ENCODE results near the gene MBNL2.
A peak's percentile ranks its signal among the peaks of the same experiment; 100 is the strongest.

The MBNL2 gene

DNA sequence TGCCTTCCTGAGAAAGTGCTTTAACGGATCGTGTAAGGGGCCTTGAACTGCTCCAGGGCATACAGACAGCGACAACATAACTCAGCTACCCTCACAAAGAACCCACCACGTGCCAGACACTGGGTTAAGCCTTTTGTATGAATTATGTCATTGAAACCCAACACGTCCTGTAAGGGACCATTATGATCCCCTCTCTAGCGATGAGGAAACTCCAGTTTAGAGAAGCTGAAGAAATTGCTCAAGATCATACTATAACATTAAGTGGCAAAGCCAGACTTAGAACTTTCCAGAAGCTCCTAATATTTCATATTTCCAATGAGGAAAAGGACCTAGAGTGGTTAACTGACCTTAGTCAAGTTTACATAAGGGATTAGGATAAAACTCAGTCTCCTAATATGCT, 154.8 kb downstream of the MBNL2 start:
- FAIRE-seq (no peak), DNase-seq (ENCODE audit: insufficient read length, low spot score) (no peak)
- TF ChIP-seq POLR2A (IDR thresholded peaks at IDR 0.05; ENCODE audit: low read depth, low read length): no peak

DNA sequence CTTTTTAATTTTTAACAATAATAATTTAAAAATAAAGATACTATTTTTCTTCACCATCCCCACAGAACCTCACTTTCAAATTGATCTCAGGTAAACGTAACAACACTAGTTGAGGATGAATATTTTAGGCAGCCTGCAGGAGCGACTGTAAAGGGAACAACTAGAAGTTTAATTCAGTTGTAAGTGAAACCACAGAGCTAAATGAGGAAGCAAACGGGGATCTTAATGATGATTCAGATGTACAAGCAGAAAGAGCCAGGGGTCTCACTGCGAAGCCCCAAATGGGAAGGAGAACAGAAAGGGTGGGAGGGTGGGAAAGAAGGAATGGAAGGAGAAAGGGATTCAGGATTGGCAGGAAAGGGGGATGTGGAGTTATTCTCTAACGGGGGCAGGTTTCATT, 157.3 kb downstream of the MBNL2 start:
- TF ChIP-seq POLR2A (IDR thresholded peaks at IDR 0.05; ENCODE audit: low read depth, low read length): no peak
- FAIRE-seq: no peak
- no peak for DNase-seq (ENCODE audit: insufficient read length, low spot score)

DNA sequence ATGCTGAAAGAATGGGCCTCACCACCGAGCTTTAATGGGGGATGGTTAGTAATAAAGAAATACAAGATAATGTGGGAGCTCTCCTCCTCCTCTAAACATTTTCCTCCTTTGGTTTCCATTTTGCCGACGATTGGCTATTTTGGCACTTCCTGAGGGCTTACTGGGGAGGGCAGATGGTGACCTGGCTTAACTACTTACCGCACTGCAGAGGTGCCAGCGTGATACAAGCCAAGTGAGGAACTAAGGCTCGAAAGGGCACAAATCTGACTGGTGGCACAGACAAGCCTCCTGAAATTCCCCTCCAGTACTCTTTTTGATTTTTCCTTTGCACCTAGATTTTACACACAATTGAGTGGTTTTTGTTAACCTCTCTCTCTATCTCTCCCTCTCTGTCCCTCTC, 158.6 kb downstream of the MBNL2 start:
- TF ChIP-seq POLR2A (IDR thresholded peaks at IDR 0.05; ENCODE audit: low read depth, low read length): no peak
- no peak for DNase-seq (ENCODE audit: insufficient read length, low spot score)
- FAIRE-seq: no peak

DNA sequence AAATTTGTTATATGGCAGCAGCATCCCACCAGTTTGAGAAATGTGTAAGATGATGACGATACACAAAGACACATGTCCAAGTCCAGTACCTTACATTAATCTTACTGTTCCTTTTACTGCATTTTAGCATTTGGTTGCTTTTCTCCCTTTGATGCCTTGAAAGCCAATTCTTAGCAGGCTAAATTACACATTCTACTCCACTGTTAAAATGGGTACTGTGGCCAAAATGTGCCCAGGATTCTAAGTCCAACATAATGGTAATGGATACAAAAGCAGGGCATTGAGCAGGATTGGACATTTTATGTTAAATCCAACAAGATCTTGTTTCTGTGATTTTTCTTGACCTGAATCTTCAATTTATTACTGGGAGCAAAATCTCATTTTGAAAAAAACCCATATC, 159.1 kb downstream of the MBNL2 start:
- no peak for DNase-seq (ENCODE audit: insufficient read length, low spot score)
- no peak for FAIRE-seq
- no peak for TF ChIP-seq POLR2A (IDR thresholded peaks at IDR 0.05; ENCODE audit: low read depth, low read length)

DNA sequence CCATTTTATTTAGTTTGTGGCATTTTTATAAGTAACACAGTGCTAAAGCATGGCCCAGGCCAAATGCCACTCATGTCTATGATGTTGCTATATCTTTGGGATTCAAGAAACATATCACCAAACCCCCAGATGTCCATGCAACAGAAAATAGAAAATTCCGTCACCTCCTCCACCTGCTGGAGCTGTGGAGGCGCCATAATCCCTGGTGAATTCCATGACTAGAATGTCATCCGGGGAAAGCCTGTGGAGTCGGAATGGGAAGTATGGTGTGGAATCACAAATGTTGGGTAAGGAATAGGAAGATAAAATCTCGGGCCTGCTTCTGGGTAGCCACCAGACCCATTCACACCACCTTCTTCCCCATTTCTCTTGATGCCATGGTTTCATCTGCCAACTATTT, 160.1 kb downstream of the MBNL2 start:
- FAIRE-seq (no peak), DNase-seq (ENCODE audit: insufficient read length, low spot score) (no peak)
- no peak for TF ChIP-seq POLR2A (IDR thresholded peaks at IDR 0.05; ENCODE audit: low read depth, low read length)

DNA sequence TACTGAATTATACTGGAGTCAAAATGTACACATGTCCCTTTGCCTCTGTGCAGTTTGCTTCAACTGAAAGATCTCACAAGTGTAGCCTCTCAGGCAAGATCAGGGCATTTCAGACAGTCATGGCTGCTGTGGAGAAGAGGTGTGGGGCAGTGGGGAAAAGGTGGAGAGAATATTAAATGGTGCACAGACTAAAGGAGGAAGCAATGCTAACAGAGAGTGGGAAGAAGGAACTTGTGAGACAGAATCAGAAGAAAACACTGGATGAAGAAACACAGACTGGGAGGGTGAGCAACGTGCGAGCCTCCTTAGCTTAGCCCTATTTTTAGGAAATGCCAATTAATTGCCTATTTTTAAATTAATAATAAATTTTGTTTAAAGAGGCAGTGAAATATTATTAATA, 162.2 kb downstream of the MBNL2 start:
- no peak for TF ChIP-seq POLR2A (IDR thresholded peaks at IDR 0.05; ENCODE audit: low read depth, low read length)
- no peak for FAIRE-seq
- no peak for DNase-seq (ENCODE audit: insufficient read length, low spot score)

DNA sequence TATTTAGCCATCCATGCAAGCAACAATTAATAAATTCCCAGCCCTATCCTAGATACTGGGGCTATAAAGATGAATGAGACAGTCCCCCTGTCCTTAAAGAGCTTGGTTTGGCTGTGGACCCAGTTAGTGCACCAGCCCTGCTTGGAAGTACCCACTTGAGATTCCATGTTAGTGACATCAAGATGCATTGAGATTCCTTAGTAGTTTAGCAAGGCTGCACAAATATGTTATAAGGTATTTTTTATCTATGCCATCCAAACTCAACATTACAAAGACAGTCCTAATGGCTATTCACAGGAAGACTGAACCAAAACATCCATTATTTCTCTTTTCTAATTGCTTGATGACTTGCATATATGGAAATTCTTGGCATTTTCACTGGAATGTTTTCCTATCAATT, 163.0 kb downstream of the MBNL2 start:
- no peak for TF ChIP-seq POLR2A (IDR thresholded peaks at IDR 0.05; ENCODE audit: low read depth, low read length)
- DNase-seq (ENCODE audit: insufficient read length, low spot score) (no peak), FAIRE-seq (no peak)

DNA sequence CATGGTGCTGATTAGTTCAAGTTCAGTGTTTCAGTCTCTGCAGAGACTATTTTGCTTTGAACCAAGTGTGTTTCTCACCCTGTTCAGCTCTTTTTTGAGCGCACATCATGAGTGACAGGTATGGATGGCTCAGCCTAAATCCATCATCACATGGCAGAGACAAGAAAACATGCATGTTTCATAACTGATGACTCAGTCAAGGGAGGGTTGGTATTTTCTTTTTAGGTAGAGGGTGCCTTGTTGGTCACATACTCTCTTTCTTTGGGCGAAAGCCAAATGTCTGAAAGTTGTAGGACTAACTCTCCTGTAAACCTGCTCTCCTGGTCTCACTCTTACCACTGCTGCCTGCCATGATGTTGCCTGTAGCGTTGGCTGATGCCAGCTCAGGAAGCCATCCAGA, 163.7 kb downstream of the MBNL2 start:
- DNase-seq (ENCODE audit: insufficient read length, low spot score) (no peak), FAIRE-seq (peak; percentile 33)
- TF ChIP-seq POLR2A (IDR thresholded peaks at IDR 0.05; ENCODE audit: low read depth, low read length): no peak

DNA sequence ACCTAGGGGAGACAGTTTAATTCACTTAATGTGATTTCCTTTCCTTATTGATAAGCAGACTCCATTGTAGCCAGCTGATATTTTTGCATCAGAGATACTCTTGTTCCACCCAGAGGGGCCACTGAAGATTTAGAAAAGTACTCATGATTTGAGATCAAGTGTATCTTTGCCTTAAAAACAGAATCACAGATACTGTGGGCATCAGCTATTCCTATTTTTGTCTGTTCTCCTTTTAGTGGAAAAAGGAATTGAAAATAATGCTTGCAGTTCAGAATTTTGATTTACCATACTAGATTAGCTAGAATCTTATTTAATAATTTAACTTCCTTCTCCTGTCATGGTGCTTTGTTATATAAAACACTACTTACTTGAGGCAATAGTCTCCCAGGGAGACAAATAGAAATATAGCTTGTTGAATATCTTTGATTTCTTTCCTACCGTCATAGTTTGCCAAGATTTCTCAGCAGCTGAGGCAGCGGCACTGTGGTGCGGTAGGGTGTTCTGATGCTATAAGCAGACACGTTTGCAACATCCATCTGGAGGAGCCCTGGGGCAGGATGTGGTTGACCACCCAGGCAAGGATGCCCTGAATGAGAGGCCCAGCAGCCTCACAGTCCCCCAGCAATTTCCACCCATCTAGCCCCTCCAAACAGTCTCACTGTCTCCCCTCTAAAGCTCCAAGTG, 164.8 kb downstream of the MBNL2 start:
- no peak for TF ChIP-seq POLR2A (IDR thresholded peaks at IDR 0.05; ENCODE audit: low read depth, low read length)
- no peak for FAIRE-seq

DNA sequence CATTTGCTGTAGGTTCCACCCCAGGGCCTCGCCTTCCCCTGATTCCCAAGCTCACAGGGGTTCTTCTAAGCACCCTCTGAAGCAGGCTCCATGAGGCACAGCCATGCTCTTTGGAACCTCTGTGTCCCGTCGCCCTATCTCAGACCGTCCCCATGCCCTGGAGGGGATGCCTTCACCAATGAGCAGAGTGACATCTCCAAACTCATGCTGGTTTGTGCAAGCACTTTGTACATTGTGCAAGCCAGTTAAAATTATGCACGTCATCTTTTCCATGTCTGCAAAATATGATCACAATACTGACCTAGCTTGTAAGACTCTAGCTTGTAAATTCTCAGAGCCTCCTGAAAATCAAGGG, 165.3 kb downstream of the MBNL2 start:
- no peak for FAIRE-seq
- TF ChIP-seq POLR2A (IDR thresholded peaks at IDR 0.05; ENCODE audit: low read depth, low read length): no peak

More for the DNA sequence above, 164.8 kb downstream of the MBNL2 start:
- DNase-seq (ENCODE audit: insufficient read length, low spot score): no peak

DNA sequence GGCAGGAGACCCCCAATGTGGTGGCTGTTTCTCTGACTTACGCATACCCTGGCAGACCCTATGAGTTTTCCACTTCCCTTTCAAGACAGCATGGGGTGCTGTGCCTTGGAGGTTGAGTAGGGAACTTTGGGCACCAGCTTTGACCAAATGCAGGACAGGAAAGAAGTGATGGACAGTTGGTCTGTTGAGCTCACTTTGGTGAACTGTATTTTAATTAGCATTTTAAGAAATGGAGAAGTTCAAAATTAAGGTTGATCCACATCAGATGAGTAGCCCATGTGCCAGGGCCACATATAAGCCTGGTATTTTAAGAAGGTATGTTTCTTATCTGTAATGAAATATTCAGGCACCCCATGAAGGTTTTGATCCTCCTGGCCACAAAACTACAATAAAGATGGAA, 165.8 kb downstream of the MBNL2 start:
- TF ChIP-seq POLR2A (IDR thresholded peaks at IDR 0.05; ENCODE audit: low read depth, low read length): no peak
- FAIRE-seq (no peak), DNase-seq (ENCODE audit: insufficient read length, low spot score) (no peak)

More for the DNA sequence above, 165.3 kb downstream of the MBNL2 start:
- DNase-seq (ENCODE audit: insufficient read length, low spot score): no peak

DNA sequence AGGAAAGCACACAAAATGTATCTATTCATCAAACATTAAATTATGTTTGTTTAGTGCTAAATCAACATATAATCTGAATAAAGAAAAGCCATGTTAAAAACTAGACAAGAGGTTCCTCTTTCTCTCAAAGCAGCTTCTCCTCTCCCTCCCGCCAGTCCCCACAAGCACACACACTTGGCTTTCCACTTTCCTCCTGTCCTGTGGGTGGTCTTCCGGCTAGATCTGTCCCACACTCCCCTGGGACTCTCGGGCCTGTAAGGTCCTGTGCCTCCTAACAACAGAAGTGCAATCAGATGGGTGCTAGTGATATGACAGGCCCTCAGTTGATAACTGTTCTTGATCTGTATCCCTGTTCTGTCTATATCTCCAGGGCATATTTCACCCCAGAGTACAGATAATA, 166.2 kb downstream of the MBNL2 start:
- no peak for DNase-seq (ENCODE audit: insufficient read length, low spot score)
- no peak for TF ChIP-seq POLR2A (IDR thresholded peaks at IDR 0.05; ENCODE audit: low read depth, low read length)
- no peak for FAIRE-seq

DNA sequence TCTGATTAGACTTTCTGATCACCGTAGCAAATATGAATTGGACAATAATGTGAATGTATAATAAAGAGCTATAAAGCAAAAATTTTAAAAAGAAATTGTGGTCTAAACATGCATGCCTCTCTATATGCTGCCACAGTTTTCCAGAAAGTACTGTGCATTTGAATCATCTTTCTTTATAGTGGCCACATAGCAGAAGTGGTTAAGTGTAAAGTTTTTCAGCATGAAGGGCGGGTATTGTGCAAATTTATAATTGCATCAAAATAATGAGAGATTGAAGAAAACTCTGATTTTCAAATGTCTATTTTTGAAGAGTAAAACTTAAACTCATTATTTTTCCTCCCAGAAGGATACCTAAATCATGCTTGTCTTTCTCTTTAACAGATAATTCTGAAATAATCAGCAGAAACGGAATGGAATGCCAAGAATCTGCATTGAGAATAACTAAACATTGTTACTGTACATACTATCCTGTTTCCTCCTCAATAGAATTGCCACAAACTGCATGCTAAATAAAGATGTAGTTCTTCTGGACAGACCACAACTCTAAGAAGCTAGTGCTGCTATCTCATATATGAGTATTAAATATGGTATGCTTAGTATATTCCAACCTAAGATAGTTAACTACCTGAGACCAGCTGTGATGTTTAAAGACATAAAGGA, 168.9 kb downstream of the MBNL2 start:
- no peak for DNase-seq (ENCODE audit: insufficient read length, low spot score)

DNA sequence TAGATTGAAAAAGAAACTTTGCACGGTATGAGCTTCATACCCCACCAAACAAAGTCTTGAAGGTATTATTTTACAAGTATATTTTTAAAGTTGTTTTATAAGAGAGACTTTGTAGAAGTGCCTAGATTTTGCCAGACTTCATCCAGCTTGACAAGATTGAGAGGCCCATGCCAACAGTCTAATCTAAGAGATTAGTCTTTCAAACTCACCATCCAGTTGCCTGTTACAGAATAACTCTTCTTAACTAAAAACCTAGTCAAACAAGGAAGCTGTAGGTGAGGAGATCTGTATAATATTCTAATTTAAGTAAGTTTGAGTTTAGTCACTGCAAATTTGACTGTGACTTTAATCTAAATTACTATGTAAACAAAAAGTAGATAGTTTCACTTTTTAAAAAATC, 169.9 kb downstream of the MBNL2 start:
- FAIRE-seq: no peak
- no peak for TF ChIP-seq POLR2A (IDR thresholded peaks at IDR 0.05; ENCODE audit: low read depth, low read length)
- DNase-seq (ENCODE audit: insufficient read length, low spot score): no peak

More for the DNA sequence above, 168.9 kb downstream of the MBNL2 start:
- TF ChIP-seq POLR2A (IDR thresholded peaks at IDR 0.05; ENCODE audit: low read depth, low read length): no peak
- FAIRE-seq: peak; percentile 87

DNA sequence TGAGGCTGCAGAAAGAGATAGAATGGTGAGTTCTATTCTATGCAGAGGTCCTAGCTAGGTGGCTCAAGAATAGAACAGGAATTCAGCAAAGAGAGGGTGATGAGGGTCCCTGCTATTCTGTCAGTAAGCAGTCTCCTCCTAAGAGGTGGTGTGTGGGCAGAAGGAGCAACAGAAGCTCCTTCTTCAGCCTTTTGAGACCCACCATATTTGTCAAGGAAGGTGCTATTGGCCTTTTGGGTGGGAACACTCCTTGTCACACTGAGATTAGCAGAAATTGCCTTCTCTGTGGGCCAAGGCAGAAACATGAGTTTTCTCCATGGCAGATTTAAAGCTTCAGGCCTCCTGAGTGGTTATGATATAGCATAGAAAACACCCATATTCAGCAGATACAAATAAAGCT, 172.4 kb downstream of the MBNL2 start:
- TF ChIP-seq POLR2A (IDR thresholded peaks at IDR 0.05; ENCODE audit: low read depth, low read length): no peak
- FAIRE-seq (no peak), DNase-seq (ENCODE audit: insufficient read length, low spot score) (no peak)

Data from H54 (cell line).